Activated T-cell treated with anti-CD3 and anti-CD28 coated beads, Interleukin-2, amount 50 U/mL, for 4 hours (primary cell): ENCODE measurements around the gene BTBD3. TPM values are rescaled to one million over a fixed set of nuclear protein-coding genes. Genes with fewer than 3 reads are reported as not detected.

Experiments
- ATAC-seq, 2 donors: fragments of 200-7000 bp; cut with Tn5 transposase; one replicate each; pipeline ENCODE4 v1.10.0; 2021
- DNase-seq: peaks from one replicate; pipeline ENCODE4 v3.0.0-alpha.2; 2020
- H3K27me3 Mint-ChIP-seq: one replicate; pipeline ENCODE4 v1.8.0; 2021; ENCODE audit warnings: low read depth, mixed read lengths
- H3K36me3 Mint-ChIP-seq: one replicate; pipeline ENCODE4 v1.8.0; 2022; ENCODE audit warnings: mixed read lengths; ENCODE audit not compliant: insufficient read depth
- H3K4me1 Mint-ChIP-seq: one replicate; pipeline ENCODE4 v1.8.0; 2021; ENCODE audit warnings: low read depth, mixed read lengths
- H3K4me3 Mint-ChIP-seq: one replicate; pipeline ENCODE4 v1.8.0; 2021; ENCODE audit warnings: mild to moderate bottlenecking, moderate library complexity, mixed read lengths
- H3K9me3 Mint-ChIP-seq: one replicate; pipeline ENCODE4 v1.8.0; 2021; ENCODE audit warnings: mixed read lengths
- total RNA-seq, 3 donors: library from RNA; stranded (reverse); gene quantifications; one replicate each; pipeline ENCODE4 v1.2.1, GENCODE V29; 2021

Gene BTBD3
- total RNA-seq, 3 donors from 2014 or later: 3.0 to 4.9 (median 4.3) TPM

- Mint-ChIP-seq H3K4me3 (no peak overlapping the region), H3K9me3 (peaks cover 4% of the 10 kb centered on the region), H3K27me3 (no peaks in the 10 kb centered on the region), H3K36me3 (no peaks in the 10 kb centered on the region), H3K4me1 (no peaks in the 10 kb centered on the region)
- DNase-seq: no peak
- no peak for ATAC-seq
These were observed 8.8 kb downstream of the BTBD3 start for GRCh38 chr20:11926292-11926998.

- no peaks in the 10 kb centered on the region for H3K27me3 Mint-ChIP-seq
These were observed 12.3 kb downstream of the BTBD3 start for GRCh38 chr20:11929947-11930346.

GRCh38 chr20:11935212-11936154 is 17.8 kb downstream of the BTBD3 start:
- Mint-ChIP-seq H3K4me1 (no peaks in the 10 kb centered on the region), H3K4me3 (no peak overlapping the region), H3K9me3 (no peaks in the 10 kb centered on the region), H3K27me3 (no peaks in the 10 kb centered on the region), H3K36me3 (no peaks in the 10 kb centered on the region)
- DNase-seq (no peak), ATAC-seq (no peak)

More at GRCh38 chr20:11929947-11930346, 12.3 kb downstream of the BTBD3 start:
- ATAC-seq (no peak), DNase-seq (no peak)
- Mint-ChIP-seq H3K4me3 (no peak overlapping the region), H3K36me3 (no peaks in the 10 kb centered on the region), H3K4me1 (no peaks in the 10 kb centered on the region), H3K9me3 (peaks cover 4% of the 10 kb centered on the region)

GRCh38 chr20:11936157-11936556 is 18.5 kb downstream of the BTBD3 start:
- no peak for DNase-seq
- no peak for ATAC-seq
- H3K27me3 Mint-ChIP-seq: no peaks in the 10 kb centered on the region
- H3K4me1 Mint-ChIP-seq: no peaks in the 10 kb centered on the region
- H3K36me3 Mint-ChIP-seq: no peaks in the 10 kb centered on the region
- no peaks in the 10 kb centered on the region for H3K9me3 Mint-ChIP-seq
- no peak overlapping the region for H3K4me3 Mint-ChIP-seq

GRCh38 chr20:11937230-11937629 is 19.5 kb downstream of the BTBD3 start:
- DNase-seq (no peak), ATAC-seq (no peak)
- Mint-ChIP-seq H3K4me3 (no peak overlapping the region), H3K27me3 (no peaks in the 10 kb centered on the region), H3K9me3 (no peaks in the 10 kb centered on the region), H3K4me1 (no peaks in the 10 kb centered on the region), H3K36me3 (no peaks in the 10 kb centered on the region)

- H3K27me3 Mint-ChIP-seq: no peaks in the 10 kb centered on the region
- no peaks in the 10 kb centered on the region for H3K9me3 Mint-ChIP-seq
- no peaks in the 10 kb centered on the region for H3K4me1 Mint-ChIP-seq
- H3K36me3 Mint-ChIP-seq: no peaks in the 10 kb centered on the region
- no peak overlapping the region for H3K4me3 Mint-ChIP-seq
- no peak for ATAC-seq
- DNase-seq: no peak
These were observed 24.0 kb downstream of the BTBD3 start for GRCh38 chr20:11941593-11942246.

GRCh38 chr20:11943778-11944177 is 26.1 kb downstream of the BTBD3 start:
- Mint-ChIP-seq H3K4me1 (no peaks in the 10 kb centered on the region), H3K4me3 (no peak overlapping the region), H3K27me3 (no peaks in the 10 kb centered on the region), H3K36me3 (no peaks in the 10 kb centered on the region), H3K9me3 (peaks cover 4% of the 10 kb centered on the region)
- no peak for DNase-seq
- ATAC-seq: no peak

GRCh38 chr20:11948806-11949205 is 31.1 kb downstream of the BTBD3 start:
- H3K27me3 Mint-ChIP-seq: no peaks in the 10 kb centered on the region
- H3K4me3 Mint-ChIP-seq: no peak overlapping the region
- H3K4me1 Mint-ChIP-seq: no peaks in the 10 kb centered on the region
- DNase-seq (no peak), ATAC-seq (no peak)
- H3K9me3 Mint-ChIP-seq: peaks cover 4% of the 10 kb centered on the region
- no peaks in the 10 kb centered on the region for H3K36me3 Mint-ChIP-seq

- H3K4me1 Mint-ChIP-seq: no peaks in the 10 kb centered on the region
- no peak overlapping the region for H3K4me3 Mint-ChIP-seq
- DNase-seq (no peak), ATAC-seq (no peak)
- no peaks in the 10 kb centered on the region for H3K27me3 Mint-ChIP-seq
- H3K9me3 Mint-ChIP-seq: peaks cover 8% of the 10 kb centered on the region
- no peaks in the 10 kb centered on the region for H3K36me3 Mint-ChIP-seq
These were observed 32.0 kb downstream of the BTBD3 start for GRCh38 chr20:11949711-11950110.

- no peaks in the 10 kb centered on the region for H3K4me1 Mint-ChIP-seq
- DNase-seq (no peak), ATAC-seq (no peak)
- no peaks in the 10 kb centered on the region for H3K27me3 Mint-ChIP-seq
- H3K4me3 Mint-ChIP-seq: no peak overlapping the region
- H3K36me3 Mint-ChIP-seq: no peaks in the 10 kb centered on the region
- H3K9me3 Mint-ChIP-seq: peaks cover 14% of the 10 kb centered on the region
These were observed 34.0 kb downstream of the BTBD3 start for GRCh38 chr20:11951696-11952095.

- H3K27me3 Mint-ChIP-seq: no peaks in the 10 kb centered on the region
- ATAC-seq (no peak), DNase-seq (no peak)
- H3K9me3 Mint-ChIP-seq: peaks cover 15% of the 10 kb centered on the region
- H3K4me3 Mint-ChIP-seq: no peak overlapping the region
- no peaks in the 10 kb centered on the region for H3K4me1 Mint-ChIP-seq
- H3K36me3 Mint-ChIP-seq: no peaks in the 10 kb centered on the region
These were observed 34.9 kb downstream of the BTBD3 start for GRCh38 chr20:11952639-11953038.

GRCh38 chr20:11957911-11958310 is 40.2 kb downstream of the BTBD3 start:
- Mint-ChIP-seq H3K36me3 (no peaks in the 10 kb centered on the region), H3K4me1 (no peaks in the 10 kb centered on the region), H3K9me3 (peaks cover 11% of the 10 kb centered on the region), H3K4me3 (no peak overlapping the region), H3K27me3 (no peaks in the 10 kb centered on the region)
- no peak for ATAC-seq
- DNase-seq: no peak

GRCh38 chr20:11958855-11959254 is 41.2 kb downstream of the BTBD3 start:
- Mint-ChIP-seq H3K9me3 (peaks cover 11% of the 10 kb centered on the region), H3K4me1 (no peaks in the 10 kb centered on the region), H3K27me3 (no peaks in the 10 kb centered on the region), H3K4me3 (no peak overlapping the region), H3K36me3 (no peaks in the 10 kb centered on the region)
- DNase-seq: no peak
- no peak for ATAC-seq

- no peaks in the 10 kb centered on the region for H3K9me3 Mint-ChIP-seq
- no peaks in the 10 kb centered on the region for H3K27me3 Mint-ChIP-seq
- no peaks in the 10 kb centered on the region for H3K4me1 Mint-ChIP-seq
- ATAC-seq (no peak), DNase-seq (no peak)
- H3K4me3 Mint-ChIP-seq: no peak overlapping the region
- H3K36me3 Mint-ChIP-seq: no peaks in the 10 kb centered on the region
These were observed 47.9 kb downstream of the BTBD3 start for GRCh38 chr20:11965602-11966001.
